COR-L47 (cell line): ENCODE measurements around the gene PSD2.
A peak's percentile ranks its signal among the peaks of the same experiment; 100 is the strongest.

Experiments used
- DNase-seq: peaks from one replicate; lab custom pipeline; 2025; lab: John Stamatoyannopoulos, UW

Gene PSD2

DNA sequence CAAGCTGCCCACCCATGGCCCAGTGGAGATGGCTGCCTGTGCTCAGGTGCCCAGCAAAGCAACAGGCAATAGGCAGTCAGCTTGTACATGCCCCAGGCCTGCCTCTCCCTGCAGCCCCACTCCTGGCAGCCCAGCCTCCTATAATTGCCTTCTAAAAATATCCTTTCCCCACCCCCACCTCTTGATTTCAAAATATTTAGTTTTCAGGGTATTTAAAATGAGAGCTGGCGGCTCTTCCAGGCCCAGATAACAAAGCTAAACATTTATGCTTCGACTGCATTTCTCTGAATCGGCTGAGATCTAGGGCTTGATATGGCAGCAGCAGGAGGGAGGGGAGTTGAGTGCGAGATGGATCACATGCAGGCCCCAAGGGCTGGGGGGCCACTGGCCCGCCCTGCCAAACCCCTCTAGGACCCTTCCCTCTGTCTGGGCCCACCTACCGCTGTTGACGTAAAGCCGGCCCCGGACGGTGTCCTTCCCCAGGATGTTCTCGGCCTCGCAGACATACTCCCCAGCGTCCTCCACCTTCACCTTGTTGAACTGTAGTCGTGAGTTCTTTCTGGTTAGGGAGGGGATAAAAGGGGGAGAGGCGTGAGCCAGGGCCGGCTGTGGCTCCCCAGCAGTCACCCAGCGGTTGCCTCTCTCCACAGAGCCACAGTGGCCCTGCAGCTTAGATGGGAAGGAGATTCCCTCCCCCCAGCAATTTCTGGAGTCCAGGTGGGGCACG, 85.0 kb downstream of the PSD2 start:
- no peak for DNase-seq

GRCh38 chr5:139881143-139881733, 85.6 kb downstream of the PSD2 start:
- no peak for DNase-seq

DNA sequence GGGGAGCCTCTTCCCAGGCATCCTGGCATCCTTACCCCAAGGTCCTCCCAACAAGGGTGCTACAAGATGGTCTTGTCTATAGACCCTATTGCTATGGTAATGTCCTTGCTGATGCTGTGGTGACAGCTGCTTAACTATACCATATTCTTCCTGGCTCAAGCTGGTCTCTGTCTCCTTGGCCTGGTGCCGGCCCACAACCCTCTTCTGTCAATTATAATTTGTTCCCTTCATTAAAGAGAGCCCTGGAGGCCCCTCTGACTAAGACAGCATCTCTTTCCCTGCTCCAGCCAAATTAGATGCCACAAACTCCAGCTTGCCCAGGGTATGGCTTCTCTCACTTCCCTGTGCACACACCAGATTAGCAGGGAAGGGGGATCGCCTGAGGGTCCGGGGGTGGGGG, 86.7 kb downstream of the PSD2 start:
- DNase-seq, result no peak

DNA sequence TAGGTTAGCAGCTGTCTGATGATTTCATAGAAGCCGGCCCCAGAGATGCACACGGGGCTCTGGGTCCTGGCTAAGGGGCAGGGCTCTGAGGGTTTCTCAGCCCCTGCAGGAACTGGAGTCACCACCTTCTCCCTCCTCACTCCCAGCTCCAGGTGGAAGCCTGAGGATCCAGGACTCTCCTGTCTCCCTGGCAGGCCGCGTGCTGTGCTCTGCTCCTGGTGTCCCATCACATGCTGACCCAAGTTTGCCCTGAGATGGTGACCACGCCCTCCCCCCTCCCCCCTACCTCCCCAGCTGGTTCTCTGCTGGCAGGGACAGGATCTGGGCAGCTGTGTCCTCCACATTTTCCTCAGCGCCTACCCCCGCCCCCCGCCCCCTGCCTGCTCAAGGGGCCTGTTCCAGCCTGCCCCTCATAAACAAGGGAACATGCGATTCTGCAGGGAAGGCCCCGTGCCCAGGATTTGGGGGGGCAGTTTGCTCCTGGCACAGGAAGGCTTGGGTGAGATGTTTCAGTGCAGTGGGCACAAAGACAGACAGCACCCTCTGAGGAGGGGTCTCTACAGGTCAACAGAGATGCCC, 87.4 kb downstream of the PSD2 start:
- peak; percentile 59 for DNase-seq

GRCh38 chr5:139884144-139884543, 88.5 kb downstream of the PSD2 start:
- no peak for DNase-seq

DNA sequence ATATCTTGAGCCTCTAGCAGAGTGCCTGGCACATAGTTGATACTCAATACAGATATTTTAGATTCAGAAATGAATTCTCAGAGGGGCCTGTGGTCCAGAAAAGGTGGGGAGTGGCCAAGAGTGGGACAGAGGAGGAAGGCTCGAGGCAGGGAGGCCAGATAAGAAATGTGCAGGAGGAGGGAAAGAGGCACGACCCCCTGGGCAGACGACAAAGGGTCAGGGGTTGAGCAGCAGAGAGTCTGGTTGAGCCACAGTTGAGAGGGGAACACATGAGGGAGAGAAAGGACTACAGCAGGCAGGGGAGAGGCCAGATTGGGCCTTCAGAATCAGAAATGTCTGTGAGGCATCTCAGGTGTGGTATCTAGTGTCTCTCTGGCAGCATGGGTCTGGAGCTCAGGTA, 89.1 kb downstream of the PSD2 start:
- no peak for DNase-seq

DNA sequence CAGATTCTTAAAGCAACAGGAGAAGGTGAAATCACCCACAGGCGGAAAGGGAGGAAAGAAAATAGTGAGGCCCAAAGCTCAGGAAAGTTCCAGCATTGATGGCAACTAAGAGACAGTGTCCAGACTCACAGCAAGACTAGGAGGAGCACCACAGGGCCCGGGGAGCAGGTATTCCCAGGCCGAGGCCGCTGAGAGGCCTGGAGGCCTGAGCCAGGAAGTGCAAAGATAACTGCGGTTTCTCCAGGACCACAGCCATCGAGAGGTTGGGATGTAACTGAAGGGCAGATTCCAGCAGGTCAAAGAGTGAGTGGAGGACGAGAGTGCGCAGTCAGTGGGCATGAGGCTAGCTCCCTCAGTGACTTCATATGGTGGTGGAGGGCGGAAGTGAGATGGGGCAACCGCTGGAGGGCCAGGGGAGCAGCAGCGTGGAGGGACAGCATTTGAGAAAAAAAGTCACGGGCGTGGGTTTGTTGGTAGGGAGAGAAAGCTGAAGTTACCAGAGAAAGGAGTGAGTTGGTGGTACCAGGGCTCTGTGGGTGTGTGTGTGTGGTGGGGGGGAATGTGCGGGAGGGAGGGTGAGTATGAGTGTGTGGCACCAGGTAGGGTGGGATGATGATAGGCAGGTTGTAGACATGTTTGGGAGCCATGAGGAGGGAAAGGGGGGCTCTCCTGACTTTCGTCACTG, 89.7 kb downstream of the PSD2 start:
- DNase-seq, result no peak

- DNase-seq, result no peak
Measured at GRCh38 chr5:139885857-139886208, 90.2 kb downstream of the PSD2 start.

DNA sequence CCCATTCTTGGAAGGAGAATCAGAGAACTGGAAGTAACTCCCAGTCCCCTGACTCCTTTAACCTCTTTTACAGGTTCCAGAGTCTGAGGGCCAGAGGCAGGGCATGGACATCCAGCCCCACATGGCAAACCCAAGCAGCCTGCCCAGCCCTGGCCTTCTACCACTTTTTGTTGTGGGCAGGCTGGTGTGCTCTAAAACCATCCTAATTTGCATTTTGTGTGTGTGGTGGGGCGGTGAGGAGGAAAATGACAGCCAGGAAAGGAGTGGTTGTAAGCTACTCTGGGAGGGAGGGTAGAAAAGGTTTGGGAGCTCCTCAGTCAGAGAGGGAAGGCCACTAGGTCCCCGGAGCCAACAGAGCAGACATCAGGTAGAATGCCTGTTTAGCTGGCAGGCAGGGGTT, 90.6 kb downstream of the PSD2 start:
- DNase-seq, result no peak

DNA sequence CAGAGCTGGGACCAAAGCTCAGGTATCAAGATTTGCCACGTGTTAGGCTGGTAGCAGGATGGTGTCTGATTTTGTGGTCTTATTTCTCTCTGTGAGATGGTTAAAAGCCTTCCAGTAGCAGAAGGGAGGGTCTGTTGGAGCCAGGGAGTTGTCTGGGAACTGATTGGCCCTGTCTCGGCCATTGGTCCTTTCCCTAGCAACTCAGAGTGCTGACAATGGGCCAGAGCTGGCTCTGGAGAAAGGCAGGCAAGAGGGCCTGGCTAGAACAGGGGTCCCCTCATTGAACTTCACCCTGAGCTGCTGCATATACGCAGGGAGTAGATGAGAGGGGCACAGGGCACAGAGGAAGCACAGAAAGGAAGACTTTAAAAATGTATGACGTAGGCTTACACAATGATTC, 92.8 kb downstream of the PSD2 start:
- DNase-seq, result no peak

GRCh38 chr5:139889410-139889809, 93.8 kb downstream of the PSD2 start:
- no peak for DNase-seq

DNA sequence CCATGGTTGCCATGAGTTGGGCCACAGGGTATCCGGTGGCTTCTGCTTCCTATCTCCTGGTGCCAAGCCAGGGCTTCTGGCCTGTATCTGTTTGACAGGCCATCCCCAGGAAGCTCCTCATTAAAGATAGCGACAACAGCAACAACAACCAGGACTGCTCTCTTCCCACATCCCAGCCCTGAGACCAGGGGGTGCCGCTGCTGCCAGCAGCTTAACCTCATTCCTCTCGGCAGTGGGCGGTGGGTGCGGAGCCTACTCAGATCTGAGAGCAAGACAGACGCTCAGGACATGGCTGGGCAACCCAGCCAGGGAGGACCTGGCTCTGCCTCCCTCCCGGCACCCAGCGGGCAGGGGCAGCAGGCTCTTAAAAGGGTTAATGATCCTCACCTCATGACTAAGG, 98.3 kb downstream of the PSD2 start:
- no peak for DNase-seq
